Upper lobe of left lung (tissue), 4 donors: ENCODE data around the gene MCM3AP.

Experiments
- EP300 ChIP-seq, 4 donors: sonication (generic); formaldehyde crosslinking; IDR thresholded peaks; one replicate each; pipeline ENCODE4 v1.5.1; 2017; ENCODE audit warnings: antibody characterized with exemption in 4 of 4, control low read depth in 2 of 4
- TF ChIP-seq, protein P1 (sequence below), 6 experiments: fragments of 450-650 bp in 4 of 6; fragments of 200-600 bp in 2 of 6; sonication (generic) in 2 of 6; IDR thresholded peaks; one replicate each; pipeline ENCODE4 v1.5.1; 2016 to 2019; ENCODE audit warnings: antibody characterized with exemption in 6 of 6

DNA sequence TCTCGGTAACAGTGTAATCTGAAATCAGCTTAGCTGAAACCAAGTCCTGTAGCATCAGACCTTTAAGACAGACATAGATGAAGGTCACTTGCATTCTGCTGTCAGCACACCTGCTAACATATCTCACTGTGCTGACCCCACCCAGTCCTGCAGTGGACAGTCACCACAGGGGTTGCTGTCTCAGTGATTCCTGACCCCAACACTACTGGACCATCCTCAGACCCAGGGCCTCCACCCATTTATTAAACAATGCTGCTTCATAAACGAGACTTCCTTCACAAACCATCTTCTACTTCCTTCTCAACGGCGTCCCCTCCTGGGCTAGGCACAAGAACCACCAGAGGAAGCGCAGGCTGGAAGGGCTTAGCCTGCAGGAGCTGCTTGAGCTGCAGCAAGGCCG is 39.1 kb downstream of the MCM3AP start:
- TF ChIP-seq, protein P1, sequence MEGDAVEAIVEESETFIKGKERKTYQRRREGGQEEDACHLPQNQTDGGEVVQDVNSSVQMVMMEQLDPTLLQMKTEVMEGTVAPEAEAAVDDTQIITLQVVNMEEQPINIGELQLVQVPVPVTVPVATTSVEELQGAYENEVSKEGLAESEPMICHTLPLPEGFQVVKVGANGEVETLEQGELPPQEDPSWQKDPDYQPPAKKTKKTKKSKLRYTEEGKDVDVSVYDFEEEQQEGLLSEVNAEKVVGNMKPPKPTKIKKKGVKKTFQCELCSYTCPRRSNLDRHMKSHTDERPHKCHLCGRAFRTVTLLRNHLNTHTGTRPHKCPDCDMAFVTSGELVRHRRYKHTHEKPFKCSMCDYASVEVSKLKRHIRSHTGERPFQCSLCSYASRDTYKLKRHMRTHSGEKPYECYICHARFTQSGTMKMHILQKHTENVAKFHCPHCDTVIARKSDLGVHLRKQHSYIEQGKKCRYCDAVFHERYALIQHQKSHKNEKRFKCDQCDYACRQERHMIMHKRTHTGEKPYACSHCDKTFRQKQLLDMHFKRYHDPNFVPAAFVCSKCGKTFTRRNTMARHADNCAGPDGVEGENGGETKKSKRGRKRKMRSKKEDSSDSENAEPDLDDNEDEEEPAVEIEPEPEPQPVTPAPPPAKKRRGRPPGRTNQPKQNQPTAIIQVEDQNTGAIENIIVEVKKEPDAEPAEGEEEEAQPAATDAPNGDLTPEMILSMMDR (IDR thresholded peaks at IDR 0.05): no peak
- TF ChIP-seq EP300 (IDR thresholded peaks at IDR 0.05): no peak
